ENCODE results near the gene TMEM255A.

TMEM255A gene

GRCh38 chrX:120294651-120295050 is 16.6 kb downstream of the TMEM255A start:
- DNase-seq (ENCODE audit: low spot score) = no peak
- peaks cover 0 to 8% (median 0%) of the 10 kb centered on the region in 3 experiments for H3K27me3 ChIP-seq (ENCODE audit: control insufficient read depth in 3 of 3, insufficient read depth in 3 of 3, low read depth in 1 of 3, low read length in 3 of 3)
- no peak overlapping the region for H3K9ac ChIP-seq (ENCODE audit: low read depth, low read length, poor library complexity)
- H3K9me3 ChIP-seq (replicated peaks in 1 of 2; ENCODE audit: control insufficient read depth in 2 of 2, insufficient read depth in 1 of 2, low read depth in 1 of 2, low read length in 2 of 2) = no peaks in the 10 kb centered on the region
- no peak overlapping the region for H3K14ac ChIP-seq (ENCODE audit: low read length)
- H3K4me2 ChIP-seq (ENCODE audit: insufficient read depth, low read length, poor library complexity, severe bottlenecking) = no peak overlapping the region
- H3K23ac ChIP-seq (ENCODE audit: low read depth, low read length, poor library complexity) = no peak overlapping the region
- no peak overlapping the region for H3K27ac ChIP-seq (replicated peaks; ENCODE audit: low read length)
- H3K4me3 ChIP-seq (ENCODE audit: low read length in 2 of 2) = no peak overlapping the region
- H2AK5ac ChIP-seq (ENCODE audit: low read depth, low read length) = no peak overlapping the region
- H2BK120ac ChIP-seq (ENCODE audit: low read depth, low read length) = no peak overlapping the region
- H3K4ac ChIP-seq (ENCODE audit: low read length) = no peak overlapping the region
- no peaks in the 10 kb centered on the region for H3K36me3 ChIP-seq (replicated peaks in 1 of 2; ENCODE audit: control insufficient read depth in 2 of 2, insufficient read depth in 2 of 2, low read length in 2 of 2)
- H3K18ac ChIP-seq (ENCODE audit: low read length) = no peak overlapping the region
- H2BK12ac ChIP-seq (ENCODE audit: low read length) = no peak overlapping the region
- no peaks in the 10 kb centered on the region for H3K4me1 ChIP-seq (ENCODE audit: control insufficient read depth in 2 of 2, insufficient read depth in 1 of 2, low read depth in 1 of 2, low read length in 2 of 2)
- H2AFZ ChIP-seq (ENCODE audit: low read length) = no peak overlapping the region
- H4K8ac ChIP-seq (ENCODE audit: low read depth, low read length) = no peak overlapping the region
- H2BK15ac ChIP-seq (ENCODE audit: low read length) = no peak overlapping the region
- H2BK5ac ChIP-seq (ENCODE audit: low read length) = no peak overlapping the region
- no peak overlapping the region for H4K91ac ChIP-seq (ENCODE audit: low read depth, low read length, poor library complexity)
- no peaks in the 10 kb centered on the region for H3K79me1 ChIP-seq (ENCODE audit: low read depth, low read length)

- H3K4ac ChIP-seq (ENCODE audit: low read length) = no peak overlapping the region
- no peak overlapping the region for H3K14ac ChIP-seq (ENCODE audit: low read length)
- no peak overlapping the region for H3K9ac ChIP-seq (ENCODE audit: low read depth, low read length, poor library complexity)
- no peak overlapping the region for H2BK5ac ChIP-seq (ENCODE audit: low read length)
- H3K23ac ChIP-seq (ENCODE audit: low read depth, low read length, poor library complexity) = no peak overlapping the region
- no peaks in the 10 kb centered on the region for H3K4me1 ChIP-seq (ENCODE audit: control insufficient read depth in 2 of 2, insufficient read depth in 1 of 2, low read depth in 1 of 2, low read length in 2 of 2)
- DNase-seq (ENCODE audit: low spot score) = no peak
- no peaks in the 10 kb centered on the region for H3K79me1 ChIP-seq (ENCODE audit: low read depth, low read length)
- H2AFZ ChIP-seq (ENCODE audit: low read length) = no peak overlapping the region
- H3K27me3 ChIP-seq (ENCODE audit: control insufficient read depth in 3 of 3, insufficient read depth in 3 of 3, low read depth in 1 of 3, low read length in 3 of 3) = no peaks in the 10 kb centered on the region
- no peak overlapping the region for H4K91ac ChIP-seq (ENCODE audit: low read depth, low read length, poor library complexity)
- H3K4me3 ChIP-seq (ENCODE audit: low read length in 2 of 2) = no peak overlapping the region
- no peak overlapping the region for H3K4me2 ChIP-seq (ENCODE audit: insufficient read depth, low read length, poor library complexity, severe bottlenecking)
- no peaks in the 10 kb centered on the region for H3K9me3 ChIP-seq (replicated peaks in 1 of 2; ENCODE audit: control insufficient read depth in 2 of 2, insufficient read depth in 1 of 2, low read depth in 1 of 2, low read length in 2 of 2)
- WGBS, 2 donors (ENCODE audit: extremely low coverage in 2 of 2, insufficient read length in 2 of 2, insufficient replicate concordance in 1 of 2) = no CpG with 5 or more reads among the region's 2 CpGs
- H2BK120ac ChIP-seq (ENCODE audit: low read depth, low read length) = no peak overlapping the region
- H3K36me3 ChIP-seq (replicated peaks in 1 of 2; ENCODE audit: control insufficient read depth in 2 of 2, insufficient read depth in 2 of 2, low read length in 2 of 2) = no peaks in the 10 kb centered on the region
- no peak overlapping the region for H2BK15ac ChIP-seq (ENCODE audit: low read length)
- no peak overlapping the region for H3K27ac ChIP-seq (replicated peaks; ENCODE audit: low read length)
- no peak overlapping the region for H2BK12ac ChIP-seq (ENCODE audit: low read length)
- no peak overlapping the region for H2AK5ac ChIP-seq (ENCODE audit: low read depth, low read length)
- H3K18ac ChIP-seq (ENCODE audit: low read length) = no peak overlapping the region
- H4K8ac ChIP-seq (ENCODE audit: low read depth, low read length) = no peak overlapping the region
Observed at GRCh38 chrX:120293015-120293414, 18.2 kb downstream of the TMEM255A start.

GRCh38 chrX:120291211-120291610 is 20.1 kb downstream of the TMEM255A start:
- Histone ChIP-seq H2BK5ac (ENCODE audit: low read length) (no peak overlapping the region), H3K36me3 (replicated peaks in 1 of 2; ENCODE audit: control insufficient read depth in 2 of 2, insufficient read depth in 2 of 2, low read length in 2 of 2) (no peaks in the 10 kb centered on the region), H3K4me3 (ENCODE audit: low read length in 2 of 2) (no peak overlapping the region), H2BK12ac (ENCODE audit: low read length) (no peak overlapping the region), H3K4ac (ENCODE audit: low read length) (no peak overlapping the region), H4K8ac (ENCODE audit: low read depth, low read length) (no peak overlapping the region), H3K9ac (ENCODE audit: low read depth, low read length, poor library complexity) (no peak overlapping the region), H4K91ac (ENCODE audit: low read depth, low read length, poor library complexity) (no peak overlapping the region), H3K14ac (ENCODE audit: low read length) (no peak overlapping the region), H3K4me1 (ENCODE audit: control insufficient read depth in 2 of 2, insufficient read depth in 1 of 2, low read depth in 1 of 2, low read length in 2 of 2) (peaks cover 0 to 4% of the 10 kb centered on the region in 2 donors), H3K18ac (ENCODE audit: low read length) (no peak overlapping the region), H3K27me3 (ENCODE audit: control insufficient read depth in 3 of 3, insufficient read depth in 3 of 3, low read depth in 1 of 3, low read length in 3 of 3) (peaks cover 0 to 2% (median 0%) of the 10 kb centered on the region in 3 experiments), H3K79me1 (ENCODE audit: low read depth, low read length) (no peaks in the 10 kb centered on the region), H3K4me2 (ENCODE audit: insufficient read depth, low read length, poor library complexity, severe bottlenecking) (no peak overlapping the region), H3K27ac (replicated peaks; ENCODE audit: low read length) (no peak overlapping the region), H2BK15ac (ENCODE audit: low read length) (no peak overlapping the region), H2AFZ (ENCODE audit: low read length) (no peak overlapping the region), H2AK5ac (ENCODE audit: low read depth, low read length) (no peak overlapping the region), H3K9me3 (replicated peaks in 1 of 2; ENCODE audit: control insufficient read depth in 2 of 2, insufficient read depth in 1 of 2, low read depth in 1 of 2, low read length in 2 of 2) (no peaks in the 10 kb centered on the region), H2BK120ac (ENCODE audit: low read depth, low read length) (no peak overlapping the region), H3K23ac (ENCODE audit: low read depth, low read length, poor library complexity) (no peak overlapping the region)
- no CpG with 5 or more reads among the region's 6 CpGs for WGBS, 2 donors (ENCODE audit: extremely low coverage in 2 of 2, insufficient read length in 2 of 2, insufficient replicate concordance in 1 of 2)
- DNase-seq (ENCODE audit: low spot score) = no peak

GRCh38 chrX:120290107-120290506 is 21.2 kb downstream of the TMEM255A start:
- no peak overlapping the region for H3K14ac ChIP-seq (ENCODE audit: low read length)
- no peak overlapping the region for H3K23ac ChIP-seq (ENCODE audit: low read depth, low read length, poor library complexity)
- H3K4me2 ChIP-seq (ENCODE audit: insufficient read depth, low read length, poor library complexity, severe bottlenecking) = no peak overlapping the region
- no peak overlapping the region for H2BK12ac ChIP-seq (ENCODE audit: low read length)
- DNase-seq (ENCODE audit: low spot score) = no peak
- H3K36me3 ChIP-seq (replicated peaks in 1 of 2; ENCODE audit: control insufficient read depth in 2 of 2, insufficient read depth in 2 of 2, low read length in 2 of 2) = no peaks in the 10 kb centered on the region
- H3K4me3 ChIP-seq (ENCODE audit: low read length in 2 of 2) = no peak overlapping the region
- H2BK15ac ChIP-seq (ENCODE audit: low read length) = no peak overlapping the region
- H3K4ac ChIP-seq (ENCODE audit: low read length) = no peak overlapping the region
- H3K9ac ChIP-seq (ENCODE audit: low read depth, low read length, poor library complexity) = no peak overlapping the region
- H2AK5ac ChIP-seq (ENCODE audit: low read depth, low read length) = no peak overlapping the region
- H3K9me3 ChIP-seq (replicated peaks in 1 of 2; ENCODE audit: control insufficient read depth in 2 of 2, insufficient read depth in 1 of 2, low read depth in 1 of 2, low read length in 2 of 2) = no peaks in the 10 kb centered on the region
- H3K27me3 ChIP-seq (ENCODE audit: control insufficient read depth in 3 of 3, insufficient read depth in 3 of 3, low read depth in 1 of 3, low read length in 3 of 3) = peaks cover 0 to 13% (median 0%) of the 10 kb centered on the region in 3 experiments
- H2BK120ac ChIP-seq (ENCODE audit: low read depth, low read length) = no peak overlapping the region
- H2AFZ ChIP-seq (ENCODE audit: low read length) = no peak overlapping the region
- H3K18ac ChIP-seq (ENCODE audit: low read length) = no peak overlapping the region
- peaks cover 0 to 4% of the 10 kb centered on the region in 2 donors for H3K4me1 ChIP-seq (ENCODE audit: control insufficient read depth in 2 of 2, insufficient read depth in 1 of 2, low read depth in 1 of 2, low read length in 2 of 2)
- no peak overlapping the region for H2BK5ac ChIP-seq (ENCODE audit: low read length)
- H3K27ac ChIP-seq (replicated peaks; ENCODE audit: low read length) = no peak overlapping the region
- H3K79me1 ChIP-seq (ENCODE audit: low read depth, low read length) = no peaks in the 10 kb centered on the region
- H4K91ac ChIP-seq (ENCODE audit: low read depth, low read length, poor library complexity) = no peak overlapping the region
- H4K8ac ChIP-seq (ENCODE audit: low read depth, low read length) = no peak overlapping the region
